Measurements from ENCODE around the gene C1orf53. TPM values are rescaled to one million over a fixed set of nuclear protein-coding genes. Genes with fewer than 3 reads are reported as not detected.
"Not testable (repeated sequence)": the region's sequence is repeated elsewhere in the genome, so short reads cannot be mapped to it uniquely, and the experiment has no call there.

The C1orf53 gene
- total and polyA plus RNA-seq, 9 of the 15 experiments (the other 6 are each of a cell fraction or from before 2014, with no cell fraction given): 0.31 to 3.2 (median 2.3) TPM

DNA sequence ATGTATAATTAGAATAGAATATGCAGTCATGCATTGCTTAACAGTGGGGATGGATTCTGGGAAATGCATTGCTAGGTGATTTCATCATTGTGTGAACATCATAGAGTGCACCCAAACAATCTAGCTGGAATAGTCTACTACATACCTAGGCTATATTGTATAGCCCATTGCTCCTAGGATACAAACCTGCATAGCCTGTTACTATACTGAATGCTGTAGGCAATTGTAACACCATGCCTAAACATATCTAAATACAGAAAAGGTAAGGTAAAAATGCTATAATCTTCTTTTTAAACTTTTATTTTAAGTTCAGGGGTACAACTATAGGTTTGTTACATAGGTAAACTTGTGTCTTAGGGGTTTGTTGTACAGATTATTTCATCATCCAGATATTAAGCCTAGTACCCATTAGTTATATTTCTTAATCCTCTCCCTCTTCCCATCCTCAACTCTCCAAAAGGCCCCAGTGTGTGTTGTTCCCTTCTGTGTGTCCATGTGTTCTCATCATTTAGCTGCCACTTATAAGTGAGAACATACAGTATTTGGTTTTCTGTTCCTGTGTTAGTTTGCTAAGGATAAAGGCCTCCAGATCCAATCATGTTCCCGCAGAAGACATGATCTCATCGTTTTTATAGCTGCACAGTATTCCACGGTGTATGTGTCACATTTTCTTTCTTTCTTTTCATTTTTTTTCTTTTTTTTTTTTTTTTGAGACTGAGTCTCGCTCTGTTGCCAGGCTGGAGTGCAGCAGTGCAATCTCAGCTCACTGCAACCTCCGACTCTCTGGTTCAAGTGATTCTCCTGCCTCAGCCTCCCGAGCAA lies 36.9 kb downstream of the C1orf53 start (continued):
- TF ChIP-seq, protein P1, sequence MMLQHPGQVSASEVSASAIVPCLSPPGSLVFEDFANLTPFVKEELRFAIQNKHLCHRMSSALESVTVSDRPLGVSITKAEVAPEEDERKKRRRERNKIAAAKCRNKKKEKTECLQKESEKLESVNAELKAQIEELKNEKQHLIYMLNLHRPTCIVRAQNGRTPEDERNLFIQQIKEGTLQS (IDR thresholded peaks at IDR 0.05): peak; percentile 92
- TF ChIP-seq, protein P1 (CRISPR knock-in tag; conservative IDR thresholded peaks at IDR 0.05): not testable (repeated sequence)
- TF ChIP-seq TRIM24 (IDR thresholded peaks at IDR 0.05): peak; percentile 97 to 98
- peak; percentile 41; the same call in 1 of the 2 replicates for TF ChIP-seq MTF1 (CRISPR knock-in tag; IDR thresholded peaks at IDR 0.05; ENCODE audit: borderline replicate concordance)
- TF ChIP-seq TAL1 (IDR thresholded peaks at IDR 0.05): 0 out of 2 replicates have a peak, but pooled peaks have one; percentile 4
- peak; percentile 69; the same call in 1 of the 2 replicates for TF ChIP-seq ZNF586 (CRISPR knock-in tag; conservative IDR thresholded peaks at IDR 0.05)
- peak in 1 of 2 experiments; percentile 77; a peak in 2 of 4 replicates for TF ChIP-seq TEAD1 (CRISPR knock-in tag; IDR thresholded peaks at IDR 0.05)
- 0 out of 2 replicates have a peak, but pooled peaks have one; percentile 45 for TF ChIP-seq GTF2E2 (tag; IDR thresholded peaks at IDR 0.05)
- TF ChIP-seq ZNF444 (CRISPR knock-in tag; IDR thresholded peaks at IDR 0.05): peak; percentile 41; the same call in 1 of the 2 replicates
- TF ChIP-seq ZNF589 (CRISPR knock-in tag; IDR thresholded peaks at IDR 0.05; ENCODE audit: low read depth): peak; percentile 77; the same call in 1 of the 2 replicates
- TF ChIP-seq ATF4 (CRISPR knock-in tag; IDR thresholded peaks at IDR 0.05): peak; percentile 97
- peak; percentile 34; the same call in 1 of the 2 replicates for TF ChIP-seq ARID1B (IDR thresholded peaks at IDR 0.05)
- TF ChIP-seq EP400 (IDR thresholded peaks at IDR 0.05): peak; percentile 42; the same call in 1 of the 2 replicates
- TF ChIP-seq ZNF583 (CRISPR knock-in tag; IDR thresholded peaks at IDR 0.05): 0 out of 2 replicates have a peak, but pooled peaks have one; percentile 59
- TF ChIP-seq JUND (IDR thresholded peaks at IDR 0.05; ENCODE audit: borderline replicate concordance, low read depth, low read length): peak; percentile 85
- peak; percentile 51; the same call in 2 of the 3 replicates for TF ChIP-seq JUND (tag; IDR thresholded peaks at IDR 0.05; ENCODE audit: borderline replicate concordance, low read depth, low read length)
- TF ChIP-seq TEAD4 (IDR thresholded peaks at IDR 0.05; ENCODE audit: low read length): peak; percentile 59
- TF ChIP-seq TEAD4 (CRISPR knock-in tag; IDR thresholded peaks at IDR 0.05; ENCODE audit: borderline replicate concordance): not testable (repeated sequence)
- TF ChIP-seq RCOR1 (IDR thresholded peaks at IDR 0.05; ENCODE audit: borderline replicate concordance in 1 of 2, low read depth in 2 of 2, low read length in 2 of 2): peak in 1 of 2 experiments; percentile 64; a peak in 1 of 4 replicates
